ENCODE measurements around the gene SARDH. TPM values are rescaled to one million over a fixed set of nuclear protein-coding genes. Genes with fewer than 3 reads are reported as not detected.

The SARDH gene
- total RNA-seq (1 to 10 TPM in 2 of 9 donors, under 1 TPM in 7; 0.23 to 1.7 (median 0.70) TPM), polyA plus RNA-seq (under 1 TPM; 0.19 to 0.29 TPM)
- long read RNA-seq, donor 1, partial matches to known transcripts: 1 of 2 reads
- long read RNA-seq, donor 1, other reads (novel, unspliced or antisense): 0 of 2 reads
- long read RNA-seq, donor 2: 0 reads
- long read RNA-seq, donor 3: 0 reads

- H3K9me3 ChIP-seq: no peaks in the 10 kb centered on the region
- ATAC-seq: peak; percentile 43 to 75 (median 72)
- WGBS, 4 donors: 5 to 51% (median 26%) methylated on average over 11 to 25 of the region's 25 CpGs
- peaks cover 0 to 7% (median 0%) of the 10 kb centered on the region in 9 donors for H3K27me3 ChIP-seq
- no peak within 1 kb of the TSS for H3K27ac ChIP-seq
- peak in 4 of 5 donors; percentile 47 to 59 (median 52) for DNase-seq
- peaks cover 0 to 19% (median 5%) of the 10 kb centered on the region in 12 donors for H3K4me1 ChIP-seq
- H3K36me3 ChIP-seq: no peaks in the 10 kb centered on the region
- intact Hi-C loops (cut with DNase I): no loop called here
- H3K4me3 ChIP-seq: peak within 1 kb of the TSS in 10 of 12 donors; percentile 22 to 63 (median 50)
- TF ChIP-seq CTCF (IDR thresholded peaks at IDR 0.05): no peak
- no peak for TF ChIP-seq POLR2A (IDR thresholded peaks at IDR 0.05)
Observed at GRCh38 chr9:133737774-133738639, at the start of gene SARDH. SARDH (minus strand) TSS chr9:133738352; CDS start chr9:133734173, 4,179 bp downstream.

- peak in 3 of 4 donors; percentile 28 to 36 (median 31) for ATAC-seq
Observed at GRCh38 chr9:133787754-133788025, 49.5 kb upstream of the SARDH start.

GRCh38 chr9:133786907-133787753 lies 49.0 kb upstream of the SARDH start:
- DNase-seq: peak in 1 of 5 donors; percentile 35
- H3K4me1 ChIP-seq: peaks cover 0 to 44% (median 11%) of the 10 kb centered on the region in 12 donors

More at GRCh38 chr9:133787754-133788025, 49.5 kb upstream of the SARDH start:
- intact Hi-C loops (cut with DNase I): loop anchor here in 3 of 10 donors (10.0 kb wide), 2 partner anchors 307 to 317 kb away; no protein-coding TSS in a partner anchor
- no peak for TF ChIP-seq POLR2A (IDR thresholded peaks at IDR 0.05)
- no peak for TF ChIP-seq CTCF (IDR thresholded peaks at IDR 0.05)
- Histone ChIP-seq H3K4me1 (peaks cover 0 to 45% (median 11%) of the 10 kb centered on the region in 12 donors), H3K9me3 (no peaks in the 10 kb centered on the region), H3K36me3 (peaks cover 0 to 10% (median 0%) of the 10 kb centered on the region in 9 donors), H3K27me3 (no peaks in the 10 kb centered on the region), H3K4me3 (no peak overlapping the region), H3K27ac (no peak overlapping the region)
- 84 to 92% (median 85%) methylated on average over 2 to 5 of the region's 5 CpGs for WGBS, 4 donors
- peak in 1 of 5 donors; percentile 62 for DNase-seq

More at GRCh38 chr9:133786907-133787753, 49.0 kb upstream of the SARDH start:
- TF ChIP-seq CTCF (IDR thresholded peaks at IDR 0.05) (no peak), POLR2A (IDR thresholded peaks at IDR 0.05) (no peak)
- WGBS, 4 donors: 90 to 92% (median 91%) methylated on average over 16 to 17 of the region's 17 CpGs
- Histone ChIP-seq H3K27ac (no peak overlapping the region), H3K4me3 (no peak overlapping the region), H3K9me3 (no peaks in the 10 kb centered on the region), H3K27me3 (no peaks in the 10 kb centered on the region), H3K36me3 (peaks cover 0 to 10% (median 0%) of the 10 kb centered on the region in 9 donors)
- intact Hi-C loops (cut with DNase I): loop anchor here in 3 of 10 donors (10.0 kb wide), 2 partner anchors 308 to 318 kb away; no protein-coding TSS in a partner anchor
- ATAC-seq: no peak

Measured in heart left ventricle (tissue), 16 donors.